Fibroblast of skin of right biceps (primary cell): ENCODE data around the gene DCUN1D2.
"Not testable (repeated sequence)": the region's sequence is repeated elsewhere in the genome, so short reads cannot be mapped to it uniquely, and the experiment has no call there.

ENCODE experiments used
- DNase-seq: peaks from one replicate; pipeline ENCODE4 v3.0.0-alpha.2; 2013

The DCUN1D2 gene

DNA sequence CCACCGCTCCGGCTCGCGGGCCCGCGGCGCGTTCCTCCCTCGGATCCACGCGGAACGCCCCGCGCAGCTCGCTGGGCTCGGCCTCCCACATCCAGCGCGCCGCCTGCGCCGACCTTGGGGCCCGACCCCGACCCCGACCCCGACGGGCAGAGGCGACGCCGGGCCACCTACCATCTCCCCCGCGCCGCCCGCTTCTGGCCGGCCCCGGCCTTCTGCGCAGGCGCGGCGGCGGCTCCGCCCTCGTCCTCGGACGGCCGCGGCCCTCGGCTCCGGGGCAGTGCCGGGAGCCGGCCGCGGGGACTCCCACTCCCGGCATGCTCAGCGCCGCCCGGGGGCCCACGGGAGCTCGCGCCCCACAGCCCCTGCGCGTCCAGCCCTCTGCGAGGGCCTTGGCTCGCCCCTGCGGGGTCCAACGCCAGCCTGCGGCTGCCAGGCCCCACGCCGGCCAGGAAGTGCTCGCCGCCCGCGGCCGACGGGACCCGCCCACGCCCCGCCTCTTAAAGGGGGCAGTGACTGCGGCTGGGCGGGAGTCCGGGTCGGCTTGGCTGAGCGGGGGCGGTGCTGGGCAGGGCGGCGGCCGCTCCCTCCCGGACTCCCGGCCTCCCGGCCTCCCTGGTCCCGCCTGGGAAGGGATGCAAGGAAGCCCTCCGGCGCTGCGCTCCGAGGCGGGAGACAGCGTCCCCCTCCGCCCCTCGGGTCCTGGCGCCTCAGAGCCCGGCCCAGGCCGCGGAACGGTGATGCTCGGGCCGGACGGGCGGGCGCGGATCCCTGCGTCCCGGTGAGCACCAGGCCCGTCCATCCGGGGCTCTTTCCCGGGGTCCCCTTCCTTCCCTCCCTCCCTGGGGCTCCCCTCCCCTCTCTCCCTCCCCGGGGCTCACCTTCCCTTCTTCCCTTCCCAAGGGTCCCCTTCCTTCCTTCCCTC, at the start of gene DCUN1D2:
DCUN1D2 (minus strand) TSS at position 216 of the 922 bp plus-strand sequence; CDS start at position 174, 42 bp downstream.
- DNase-seq = peak; percentile 96

DNA sequence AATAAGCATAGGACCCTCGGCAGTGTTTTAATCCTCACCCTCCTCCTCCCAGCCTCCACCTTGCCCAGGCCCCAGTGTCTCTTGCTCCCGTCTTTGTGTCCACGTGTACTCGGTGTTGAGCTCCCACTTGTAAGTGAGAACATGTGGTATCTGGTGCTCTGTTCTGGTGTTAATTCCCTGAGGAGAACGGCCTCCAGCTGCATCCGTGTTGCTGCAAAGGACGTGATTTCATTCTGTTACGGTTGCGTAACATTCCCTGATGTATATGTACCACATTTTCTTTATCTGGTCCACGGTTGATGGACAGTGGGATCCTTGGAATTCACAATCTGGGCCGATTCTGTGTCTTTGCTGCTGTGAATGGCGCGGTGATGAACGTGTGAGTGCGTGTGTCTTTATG, 49.3 kb upstream of the DCUN1D2 start:
- peak; percentile 37 for DNase-seq

DNA sequence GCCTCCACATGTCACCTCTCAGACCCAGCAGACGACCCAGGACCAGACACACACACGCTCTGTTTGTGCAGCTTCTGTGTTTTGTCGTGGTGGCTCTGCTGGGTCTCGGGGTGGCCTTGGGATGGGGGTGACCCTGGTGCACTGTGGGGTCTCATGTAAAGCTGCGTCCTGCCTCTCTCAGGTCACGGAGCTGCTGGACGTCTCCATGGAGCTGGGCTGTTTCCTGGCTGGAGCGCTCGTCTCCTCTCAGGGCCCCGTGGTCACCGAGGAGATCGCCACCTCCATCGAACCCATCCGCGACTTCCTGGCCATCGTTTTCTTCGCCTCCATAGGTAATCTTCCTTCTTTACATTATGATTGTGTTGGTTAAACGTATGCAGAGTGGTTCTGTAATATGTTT, 48.7 kb upstream of the DCUN1D2 start:
- DNase-seq = no peak

DNA sequence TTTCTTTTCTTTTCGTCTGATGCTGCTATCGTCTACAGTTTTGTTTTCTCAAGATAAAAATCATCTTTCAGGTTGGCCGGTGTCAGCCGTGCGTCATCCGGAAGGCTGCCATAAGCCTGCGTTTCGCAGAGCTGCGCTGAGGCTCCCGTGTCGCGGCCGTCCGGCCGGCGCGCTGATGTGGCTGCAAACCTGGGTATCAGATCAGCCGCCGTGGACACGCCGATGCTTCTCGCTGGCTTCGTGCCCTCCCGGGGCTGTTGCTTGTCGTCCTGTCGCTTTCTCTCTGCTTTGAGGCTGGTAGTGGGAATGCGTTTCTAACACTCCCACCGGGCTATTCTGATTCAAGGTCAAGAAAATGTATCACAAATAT, 48.2 kb upstream of the DCUN1D2 start:
- no peak for DNase-seq

DNA sequence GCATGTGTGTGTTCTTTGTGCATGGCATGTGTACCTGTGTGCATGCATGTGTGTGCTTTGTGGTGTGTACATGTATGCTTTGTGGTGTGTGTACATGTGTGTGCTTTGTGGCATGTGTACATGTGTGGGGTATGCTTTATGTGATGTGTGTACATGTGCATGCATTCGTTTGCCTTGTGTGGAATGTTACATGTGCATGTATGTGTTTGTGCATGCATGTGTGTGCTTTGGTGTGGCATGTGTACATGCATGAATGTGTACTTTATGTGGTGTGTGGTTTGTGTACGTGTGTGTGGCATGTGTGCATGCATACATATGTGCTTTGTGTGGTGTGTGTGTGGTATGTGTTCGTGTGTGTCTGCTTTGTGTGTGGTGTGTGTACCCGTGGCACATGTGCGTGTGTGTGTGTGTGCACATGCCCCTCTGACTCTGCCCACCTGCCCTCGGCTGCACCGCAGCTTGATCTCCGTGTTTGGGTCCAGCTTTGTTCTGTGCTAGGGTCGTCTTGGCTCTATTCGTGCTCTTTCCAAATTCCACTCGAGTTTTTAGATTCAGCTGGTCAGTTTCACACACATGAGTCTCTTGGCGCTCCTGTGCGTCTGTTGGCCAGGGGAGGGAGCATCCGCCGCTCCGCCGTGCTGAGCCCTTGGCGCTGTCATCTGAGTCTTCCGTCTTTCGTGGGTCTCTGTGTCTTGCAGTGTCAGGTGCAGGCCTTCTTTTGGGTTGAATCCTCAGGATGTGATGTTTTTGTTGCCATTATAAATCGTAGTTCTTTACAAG, 47.6 kb upstream of the DCUN1D2 start:
- no peak for DNase-seq

DNA sequence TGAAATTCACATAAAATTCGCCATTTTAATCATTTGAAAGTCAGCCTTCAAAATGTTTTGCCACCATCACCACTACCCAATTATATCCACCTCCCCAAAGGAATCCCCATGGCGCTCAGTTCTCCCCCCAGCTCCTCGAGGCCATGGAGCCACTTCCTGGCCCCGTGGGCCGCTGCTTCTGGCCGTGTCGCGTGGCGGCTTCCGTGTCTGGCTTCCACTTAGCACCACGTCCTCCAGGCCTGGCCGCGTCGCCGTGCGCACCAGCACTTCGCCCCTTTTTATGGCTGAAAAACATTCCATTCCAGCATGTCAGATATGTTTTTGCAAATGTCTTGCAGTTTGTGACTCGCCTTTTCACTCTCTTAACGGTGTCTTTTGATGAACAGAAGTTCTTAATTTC, 46.7 kb upstream of the DCUN1D2 start:
- DNase-seq = no peak

DNA sequence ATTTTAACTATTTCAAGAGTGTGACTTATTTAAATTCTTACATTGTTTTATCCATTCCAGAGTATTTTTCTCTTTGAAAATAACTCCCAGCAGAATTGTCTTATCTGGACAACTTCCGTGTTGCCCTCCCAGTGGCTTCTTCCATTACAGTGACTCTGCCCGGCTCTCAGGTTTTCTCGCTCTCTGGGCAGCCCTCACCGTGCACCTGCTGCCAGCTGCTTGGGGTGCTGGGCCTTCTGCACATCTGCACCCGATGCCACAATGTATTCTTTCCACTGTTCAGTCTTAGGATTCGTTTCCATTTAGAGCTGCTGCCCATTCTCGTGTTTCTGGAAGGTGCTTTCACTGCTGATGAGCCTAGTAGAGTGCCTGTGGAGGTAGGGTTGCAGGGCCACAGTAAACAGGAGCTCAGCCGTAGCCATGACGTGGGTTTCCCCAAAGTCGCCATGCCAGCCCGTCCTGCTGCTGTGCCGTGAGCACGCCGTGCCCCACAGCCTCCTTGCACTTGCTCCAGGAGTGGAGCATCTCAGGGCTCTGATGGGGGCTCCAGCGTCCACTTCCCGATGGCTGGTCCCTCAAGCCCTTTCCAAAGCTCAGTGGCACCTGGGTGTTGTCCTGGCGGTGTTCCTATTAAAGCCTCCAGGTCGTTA, 46.1 kb upstream of the DCUN1D2 start:
- no peak for DNase-seq

DNA sequence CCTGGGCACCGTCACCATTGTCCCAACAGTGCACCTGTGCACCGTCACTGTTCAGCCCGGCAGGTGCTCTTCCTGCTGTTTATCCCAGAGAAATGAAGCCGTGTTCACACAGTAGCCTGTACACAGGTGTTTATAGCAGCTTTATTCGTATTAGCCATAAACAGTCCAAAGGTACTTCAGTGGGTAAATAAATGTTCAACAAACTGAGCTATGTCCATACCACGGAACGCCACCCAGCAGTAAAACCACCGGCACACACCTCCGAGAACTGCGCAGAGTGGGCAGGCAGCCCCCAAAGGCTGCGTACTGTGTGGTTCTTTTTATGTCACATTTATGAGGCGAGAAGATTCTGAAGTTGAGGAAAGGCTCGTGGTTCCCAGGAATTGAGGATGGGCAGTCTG, 44.9 kb upstream of the DCUN1D2 start:
- no peak for DNase-seq

DNA sequence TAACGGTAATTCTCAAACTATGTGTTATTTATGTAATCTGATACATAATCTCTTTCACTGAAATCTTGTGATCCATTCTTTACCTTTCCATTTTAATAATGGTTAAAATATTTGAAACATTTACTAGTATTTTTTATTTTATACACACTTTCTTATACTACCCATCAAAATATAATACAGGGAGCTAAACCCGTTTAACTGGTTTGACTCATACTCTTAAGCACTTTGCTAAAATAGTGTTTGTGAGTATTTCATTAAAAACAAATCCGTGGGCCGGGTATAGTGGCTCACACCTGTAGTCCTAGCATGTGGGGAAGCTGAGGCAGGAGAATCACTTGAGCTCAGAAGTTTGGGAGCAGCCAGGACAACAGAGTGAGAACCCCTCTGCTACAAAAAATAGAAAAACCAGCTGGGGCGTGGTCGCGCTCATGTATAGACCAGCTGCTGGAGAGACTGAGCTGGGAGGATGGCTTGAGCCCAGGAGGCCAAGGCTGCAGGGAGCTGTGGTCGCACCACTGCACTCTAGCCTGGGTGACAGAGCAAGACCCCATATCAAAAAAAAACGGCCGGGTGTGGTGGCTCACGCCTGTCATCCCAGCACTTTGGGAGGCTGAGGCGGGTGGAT, 43.8 kb upstream of the DCUN1D2 start:
- DNase-seq = no peak

DNA sequence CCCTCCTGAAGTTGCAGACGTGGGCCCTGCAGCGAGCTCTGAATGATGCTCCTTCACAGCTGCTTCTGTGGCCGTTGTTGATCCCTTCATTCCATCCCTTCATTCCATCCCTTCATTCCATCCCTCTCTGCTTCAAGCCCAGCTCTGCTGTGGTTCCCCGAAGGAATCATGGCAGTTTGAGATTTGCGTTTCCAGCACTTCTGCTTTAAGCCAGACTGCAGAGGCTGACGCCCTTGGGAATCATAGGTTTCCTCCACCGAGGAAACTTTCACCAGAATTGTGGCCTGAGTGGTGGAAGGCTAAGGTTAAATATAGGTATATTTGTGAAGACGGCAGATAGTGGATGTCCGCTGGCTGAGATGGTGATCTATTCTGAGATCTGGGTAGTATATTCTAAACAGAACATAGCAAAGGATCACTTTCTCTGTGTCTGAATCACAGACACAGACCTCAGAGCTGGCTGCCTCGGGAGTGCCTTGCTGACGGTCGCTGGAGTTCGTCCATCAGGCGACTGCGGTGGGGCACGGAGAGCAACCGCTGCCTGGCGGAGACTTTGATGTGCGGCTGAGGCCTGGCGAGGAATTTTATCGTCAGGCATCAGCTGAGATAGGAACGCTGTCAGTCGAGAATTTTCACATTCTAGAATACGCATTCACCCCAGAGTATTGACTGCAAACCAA, 42.8 kb upstream of the DCUN1D2 start:
- peak; percentile 20 for DNase-seq

DNA sequence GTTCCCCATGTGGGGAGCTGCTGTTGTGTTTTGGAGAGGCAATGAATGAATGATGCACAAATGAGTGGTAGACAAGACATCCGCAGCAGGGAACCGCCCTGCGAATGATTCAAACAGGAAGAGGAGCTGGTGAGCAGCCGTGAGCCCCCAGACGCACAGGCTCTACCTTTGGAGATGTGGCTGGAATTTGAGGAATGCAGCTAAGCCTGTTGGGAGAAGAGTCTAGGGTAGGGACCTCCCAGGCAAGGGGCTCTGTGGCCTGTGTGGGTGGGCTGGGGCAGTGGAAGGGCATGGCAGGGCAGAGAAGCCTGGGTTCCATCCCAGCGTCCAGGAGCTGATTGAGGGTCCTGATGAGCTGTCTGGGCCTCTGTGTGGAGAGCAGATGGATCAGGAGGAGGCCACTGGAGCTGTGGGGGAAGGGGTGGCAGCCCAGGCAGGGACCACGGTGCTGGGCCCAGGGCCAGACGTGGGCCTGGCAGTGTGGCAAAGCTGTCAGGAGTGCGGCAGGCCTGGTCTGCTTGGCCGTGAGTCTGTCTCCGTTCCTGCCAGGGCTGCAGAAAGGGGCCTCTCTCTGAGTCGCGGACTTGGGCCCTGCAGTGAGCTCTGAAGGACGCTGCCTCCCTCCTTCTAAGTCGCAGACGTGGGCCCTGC, 41.8 kb upstream of the DCUN1D2 start:
- peak; percentile 68 for DNase-seq

DNA sequence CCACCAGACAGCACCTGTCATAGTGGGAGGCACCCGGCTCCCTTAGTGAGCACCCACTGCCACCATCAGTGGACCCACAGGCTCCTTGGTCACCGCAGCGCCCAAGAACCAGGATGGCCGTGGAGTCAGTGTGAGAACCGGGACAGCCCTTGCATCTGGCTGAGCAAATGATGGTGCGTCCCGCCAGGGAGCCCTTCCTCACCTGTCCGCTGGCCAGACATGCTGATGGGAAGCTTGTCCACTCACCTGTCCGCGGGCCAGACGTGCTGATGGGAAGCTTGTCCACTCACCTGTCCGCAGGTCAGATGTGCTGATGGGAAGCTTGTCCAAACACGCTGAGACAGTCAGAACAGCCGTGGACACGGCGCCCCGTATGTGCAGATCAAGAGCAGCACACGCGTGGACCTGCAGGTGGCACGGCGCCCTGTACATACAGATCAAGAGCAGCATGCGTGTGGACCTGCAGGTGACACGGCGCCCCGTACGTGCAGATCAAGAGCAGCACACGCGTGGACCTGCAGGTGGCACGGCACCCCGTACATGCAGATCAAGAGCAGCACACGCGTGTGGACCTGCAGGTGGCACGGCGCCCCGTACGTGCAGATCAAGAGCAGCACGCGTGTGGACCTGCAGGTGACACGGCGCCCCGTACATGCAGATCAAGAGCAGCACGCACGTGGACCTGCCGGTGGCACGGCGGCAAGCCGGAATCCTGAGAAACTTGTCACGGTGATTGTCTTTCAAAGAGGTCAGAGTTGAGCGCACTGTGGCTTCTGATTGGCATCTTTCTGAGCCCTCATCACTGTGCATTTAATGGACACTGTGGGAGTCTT, 40.7 kb upstream of the DCUN1D2 start:
- DNase-seq = no peak

DNA sequence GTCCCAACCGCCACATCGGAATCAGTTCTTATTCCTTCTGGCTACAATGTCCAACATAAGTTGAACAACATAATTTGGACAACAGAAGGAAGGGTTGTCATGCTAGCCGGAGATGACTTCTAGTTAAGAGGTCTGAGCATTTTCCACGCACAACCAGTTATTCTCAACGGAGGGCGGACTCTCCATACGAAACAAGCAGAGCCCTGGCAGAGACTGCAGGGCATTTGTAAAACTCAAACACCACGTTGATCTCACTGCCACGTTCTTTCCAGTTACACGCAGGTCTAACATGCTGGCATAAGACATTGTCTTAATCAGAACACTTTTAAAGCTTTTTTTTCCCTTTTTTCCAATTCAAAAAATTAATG, 38.3 kb upstream of the DCUN1D2 start:
- no peak for DNase-seq

DNA sequence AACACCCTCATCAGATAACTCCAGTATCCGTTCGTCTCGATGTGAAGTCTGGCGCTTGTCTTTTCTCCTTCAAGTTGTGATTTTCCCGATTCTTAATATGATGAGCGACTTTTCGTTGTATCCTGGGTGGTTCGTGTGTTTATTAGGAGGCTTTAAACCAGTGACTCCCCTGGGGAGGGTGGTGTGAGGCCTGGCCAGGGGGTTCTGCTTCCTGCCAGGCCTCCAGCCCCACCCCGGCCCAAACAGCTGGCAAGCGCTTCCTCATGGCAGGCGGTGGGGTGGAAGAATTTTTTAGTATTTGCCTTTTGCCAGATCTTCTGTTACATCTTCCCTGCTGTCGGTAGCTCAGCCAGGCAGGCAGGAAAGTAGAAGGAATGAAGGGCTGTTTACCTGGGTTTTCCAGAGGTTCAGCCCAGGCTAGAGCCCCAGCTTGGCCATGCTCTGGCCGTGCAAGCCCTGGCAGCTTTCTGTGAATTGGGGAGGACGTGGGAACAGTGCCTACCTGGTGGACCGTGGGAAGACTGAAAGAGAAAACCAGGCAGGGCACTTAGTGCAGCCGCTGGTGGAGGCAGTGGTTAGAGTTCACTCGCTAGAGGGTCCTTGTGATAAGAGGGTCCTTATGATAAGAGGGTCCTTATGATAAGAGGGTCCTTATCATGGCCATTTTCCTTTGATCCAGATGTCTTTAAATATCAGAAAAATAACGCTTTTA, 37.7 kb upstream of the DCUN1D2 start:
- no peak for DNase-seq

DNA sequence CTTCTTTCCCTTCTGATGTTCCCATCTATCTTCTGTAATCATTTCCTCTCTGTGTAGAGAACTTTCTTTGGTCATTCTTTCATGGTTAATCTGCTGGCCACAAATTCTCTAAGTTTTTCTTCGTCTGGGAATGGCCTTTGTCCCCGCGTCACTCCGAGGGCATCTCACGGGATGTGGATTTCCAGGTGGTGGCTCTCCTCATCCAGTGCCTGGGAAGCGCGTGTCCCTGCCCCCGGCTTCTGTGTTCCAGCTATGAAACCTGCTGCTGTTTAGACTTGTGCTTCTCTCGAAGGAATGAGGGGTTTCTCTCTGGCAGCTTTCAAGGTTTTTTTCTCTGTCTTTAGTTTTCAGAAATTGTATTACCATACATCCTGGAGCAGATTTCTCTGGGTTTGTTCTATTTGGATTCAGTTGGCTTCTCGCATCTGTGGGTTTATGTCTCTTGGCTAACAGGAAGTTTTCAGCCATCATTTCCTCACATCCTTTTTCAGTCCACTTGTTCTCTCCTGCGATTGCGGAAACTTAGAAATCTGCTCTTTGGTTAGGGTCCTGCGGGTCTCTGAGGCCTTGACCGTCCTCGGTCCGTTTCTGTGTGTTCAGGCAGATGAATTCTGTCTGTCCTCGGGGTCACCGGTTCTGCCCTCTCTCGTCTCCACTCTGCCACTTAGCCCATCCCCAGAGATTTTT, 36.9 kb upstream of the DCUN1D2 start:
- DNase-seq = no peak

DNA sequence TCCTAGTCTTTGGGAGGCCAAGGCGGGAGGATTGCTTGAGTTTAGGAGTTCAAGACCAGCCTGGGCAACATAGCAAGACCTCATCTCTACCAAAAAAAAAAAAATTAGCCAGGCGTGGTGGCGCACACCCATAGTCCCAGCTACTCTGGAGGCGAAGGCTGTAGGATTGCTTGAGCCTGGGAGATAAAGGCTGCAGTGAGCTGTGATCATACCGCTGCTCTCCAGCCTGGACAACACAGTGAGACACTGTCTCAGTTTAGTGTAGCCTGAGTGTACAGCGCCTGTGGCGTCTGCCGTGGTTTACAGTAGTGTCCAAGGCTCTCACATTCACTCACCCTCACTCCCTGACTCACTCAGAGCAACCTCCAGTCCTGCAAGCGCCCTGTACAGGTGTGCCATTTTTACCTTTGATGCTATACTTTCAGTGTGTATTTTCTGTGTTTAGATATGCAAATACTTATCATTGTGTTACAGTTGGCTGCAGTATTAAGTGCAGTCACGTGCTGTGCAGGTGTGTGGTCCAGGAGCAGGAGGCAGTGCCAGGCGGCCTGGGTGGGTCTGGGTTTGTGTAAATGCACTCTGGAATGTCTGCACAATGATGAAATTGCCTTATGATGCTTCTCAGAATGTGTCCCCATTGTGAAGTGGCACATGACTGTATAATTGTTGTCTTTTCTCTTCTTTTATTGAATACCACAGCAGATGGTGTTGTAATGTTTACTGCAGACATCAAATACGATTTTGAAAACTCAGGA, 36.1 kb upstream of the DCUN1D2 start:
- DNase-seq = no peak

DNA sequence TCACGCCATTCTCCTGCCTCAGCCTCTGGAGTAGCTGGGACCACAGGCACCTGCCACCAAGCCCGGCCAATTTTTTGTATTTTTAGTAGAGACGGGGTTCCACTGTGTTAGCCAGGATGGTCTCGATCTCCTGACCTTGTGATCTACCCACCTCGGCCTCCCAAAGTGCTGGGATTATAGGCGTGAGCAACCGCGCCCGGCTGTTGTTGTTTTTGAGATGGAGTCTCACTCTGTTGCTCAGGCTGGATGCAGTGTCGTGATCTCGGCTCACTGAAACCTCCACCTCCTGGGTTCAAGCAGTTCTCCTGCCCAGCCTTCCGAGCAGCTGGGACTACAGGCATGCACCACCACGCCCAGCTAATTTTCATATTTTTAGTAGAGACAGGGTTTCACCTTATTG, 31.9 kb upstream of the DCUN1D2 start:
- DNase-seq = not testable (repeated sequence)

DNA sequence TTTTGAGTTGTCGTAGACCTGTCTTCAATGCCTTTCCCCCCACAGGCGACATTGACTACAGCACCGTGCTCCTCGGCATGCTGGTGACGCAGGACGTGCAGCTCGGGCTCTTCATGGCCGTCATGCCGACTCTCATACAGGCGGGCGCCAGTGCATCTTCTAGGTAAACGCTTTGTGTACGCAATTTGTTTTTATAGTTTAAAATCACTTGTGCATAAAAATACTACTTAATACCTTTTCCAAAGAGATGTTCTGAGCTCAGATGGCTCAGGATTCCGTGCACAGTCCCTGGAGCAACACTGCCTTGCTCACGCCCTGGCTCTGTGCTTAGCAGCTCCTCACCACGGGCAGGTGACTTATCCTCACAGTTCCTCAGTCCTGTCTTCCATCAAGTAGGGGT, 30.1 kb upstream of the DCUN1D2 start:
- no peak for DNase-seq

DNA sequence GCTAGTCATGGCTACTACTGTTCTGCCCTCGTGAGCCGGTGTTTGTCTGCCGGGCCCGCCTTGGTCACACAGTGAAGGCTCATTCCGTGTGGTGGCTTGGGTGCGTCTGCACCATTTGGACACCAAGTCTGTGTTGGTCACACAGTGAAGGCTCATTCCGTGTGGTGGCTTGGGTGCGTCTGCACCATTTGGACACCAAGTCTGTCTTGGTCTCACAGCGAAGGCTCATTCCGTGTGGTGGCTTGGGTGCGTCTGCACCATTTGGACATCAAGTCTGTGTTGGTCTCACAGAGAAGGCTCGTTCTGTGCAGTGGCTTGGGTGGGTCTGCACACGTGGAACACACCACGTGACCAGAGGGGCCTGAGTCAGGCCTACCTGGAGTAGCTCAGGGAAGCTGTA, 29.0 kb upstream of the DCUN1D2 start:
- no peak for DNase-seq
